Measurements from ENCODE around the gene HECTD4.
"Not testable (repeated sequence)": the region's sequence is repeated elsewhere in the genome, so short reads cannot be mapped to it uniquely, and the experiment has no call there.

HECTD4 gene

DNA sequence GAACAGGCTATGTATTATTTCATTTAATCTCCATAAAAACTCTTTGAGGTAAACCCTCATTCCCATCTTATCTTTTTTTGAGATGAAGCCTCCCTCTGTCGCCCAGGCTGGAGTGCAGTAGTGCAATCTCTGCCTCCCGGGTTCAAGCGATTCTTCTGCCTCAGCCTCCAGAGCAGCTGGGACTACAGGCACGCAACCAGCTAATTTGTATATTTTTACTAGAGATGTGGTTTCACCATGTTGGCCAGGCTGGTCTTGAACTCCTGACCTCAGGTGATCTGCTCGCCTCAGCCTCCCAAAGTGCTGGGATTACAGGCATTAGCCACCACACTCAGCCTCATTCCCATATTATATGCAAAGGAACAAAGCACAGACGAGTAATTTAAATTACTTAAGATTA, 25.5 kb upstream of the HECTD4 start:
- DNase-seq (ENCODE audit: low spot score): not testable (repeated sequence)

DNA sequence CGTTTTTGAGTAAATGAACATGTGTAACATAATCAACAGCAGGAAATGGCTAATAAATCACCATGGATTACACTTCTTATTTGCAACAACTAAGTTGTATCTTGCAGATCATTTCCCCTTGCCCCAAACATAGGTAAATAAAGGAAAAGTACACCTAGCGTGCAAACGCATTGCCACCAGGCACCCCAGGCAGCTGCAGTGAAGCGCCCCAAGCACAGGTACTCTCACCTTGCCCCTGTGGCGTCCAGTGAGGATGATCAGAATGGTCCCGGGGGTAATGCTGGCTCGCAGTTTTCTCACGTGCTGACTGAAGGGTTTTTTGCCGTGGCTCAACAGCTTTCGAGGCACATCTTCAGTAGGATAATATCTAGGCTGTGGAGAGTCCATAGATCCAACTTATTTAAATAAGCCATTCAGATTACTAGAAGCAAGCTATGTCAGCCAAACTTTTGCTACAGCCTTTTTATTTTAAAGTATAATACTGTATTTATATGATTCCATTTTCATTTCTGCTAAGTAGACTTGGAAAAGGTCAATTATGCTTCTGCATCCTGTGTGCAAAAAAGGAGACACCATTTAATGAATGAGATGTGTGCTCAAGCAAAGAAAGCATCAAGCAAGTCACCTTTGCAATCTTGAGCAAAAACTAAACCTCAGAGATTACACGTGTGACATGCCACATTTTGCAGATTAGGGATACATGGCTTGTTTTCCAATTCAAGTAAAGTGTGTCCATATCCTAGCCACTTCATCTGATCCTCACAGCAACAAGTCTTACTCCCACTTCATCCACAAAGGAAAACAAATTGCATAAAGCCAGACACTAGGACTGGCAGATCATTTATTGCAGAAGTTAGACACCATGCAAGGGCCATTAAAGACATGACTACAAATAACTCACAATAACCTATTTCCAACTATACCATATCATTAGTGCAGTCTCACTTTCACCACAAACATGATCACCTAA, 24.6 kb upstream of the HECTD4 start:
- DNase-seq (ENCODE audit: low spot score): no peak

DNA sequence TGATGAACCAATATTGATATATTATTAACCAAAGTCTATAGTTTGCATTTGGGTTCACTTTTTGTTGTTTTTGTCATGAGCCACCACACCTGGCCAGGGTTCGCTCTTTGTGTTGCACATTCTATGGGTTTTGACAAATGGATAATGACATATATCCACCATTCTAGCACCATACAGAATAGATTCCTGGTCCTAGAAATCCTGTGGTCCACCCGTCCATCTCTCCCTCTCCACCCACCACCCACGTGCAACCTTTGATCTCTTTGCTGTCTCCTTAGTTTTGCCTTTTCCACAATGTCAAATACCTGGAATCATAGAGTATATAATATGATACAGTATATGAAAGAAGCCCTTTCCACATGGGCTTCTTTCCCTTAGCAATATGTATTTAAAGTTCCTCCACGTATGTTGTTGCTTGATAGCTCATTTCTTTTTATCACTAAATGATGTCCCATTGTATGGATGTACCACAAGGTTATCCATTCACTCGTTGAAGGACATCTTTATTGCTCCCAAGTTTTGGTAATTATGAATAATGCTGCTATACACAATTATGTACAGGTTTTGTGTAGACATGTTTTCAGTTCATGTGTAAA, 19.8 kb upstream of the HECTD4 start:
- no peak for DNase-seq (ENCODE audit: low spot score)

DNA sequence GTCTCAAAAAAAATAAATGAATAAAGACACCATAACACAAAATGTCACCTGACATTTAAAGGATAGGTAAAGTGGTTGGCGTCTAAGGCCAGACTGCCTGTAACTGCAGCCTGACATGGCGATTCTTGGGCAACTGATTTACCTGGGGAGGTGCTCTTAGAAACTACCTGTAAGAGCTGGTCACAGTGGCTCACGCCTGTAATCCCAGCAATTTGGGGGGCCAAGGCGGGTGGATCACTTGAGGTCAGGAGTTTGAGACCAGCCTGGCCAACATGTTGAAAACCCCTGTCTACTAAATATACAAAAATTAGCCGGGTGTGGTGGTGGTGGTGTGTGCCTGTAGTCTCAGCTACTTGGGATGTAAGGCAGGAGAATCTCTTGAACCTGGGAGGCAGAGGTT, 18.8 kb upstream of the HECTD4 start:
- no peak for DNase-seq (ENCODE audit: low spot score)

DNA sequence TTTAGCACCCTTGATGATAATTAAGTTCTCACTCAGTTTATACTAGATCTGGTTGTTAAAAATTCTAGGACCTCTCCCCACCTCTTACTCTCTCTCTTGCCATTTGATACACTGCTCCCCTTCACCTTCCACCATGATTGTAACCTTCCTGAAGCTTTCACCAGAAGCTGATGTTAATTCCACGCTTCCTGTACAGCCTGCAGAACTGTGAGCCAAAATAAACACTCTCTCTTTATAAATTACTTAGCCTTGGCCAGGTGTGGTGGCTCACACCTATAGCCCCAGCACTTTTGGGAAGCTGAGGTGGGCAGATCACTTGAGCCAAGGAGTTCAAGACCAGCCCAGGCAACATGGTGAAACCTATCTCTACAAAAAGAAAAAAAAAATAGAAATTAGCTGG, 11.1 kb upstream of the HECTD4 start:
- no peak for DNase-seq (ENCODE audit: low spot score)

DNA sequence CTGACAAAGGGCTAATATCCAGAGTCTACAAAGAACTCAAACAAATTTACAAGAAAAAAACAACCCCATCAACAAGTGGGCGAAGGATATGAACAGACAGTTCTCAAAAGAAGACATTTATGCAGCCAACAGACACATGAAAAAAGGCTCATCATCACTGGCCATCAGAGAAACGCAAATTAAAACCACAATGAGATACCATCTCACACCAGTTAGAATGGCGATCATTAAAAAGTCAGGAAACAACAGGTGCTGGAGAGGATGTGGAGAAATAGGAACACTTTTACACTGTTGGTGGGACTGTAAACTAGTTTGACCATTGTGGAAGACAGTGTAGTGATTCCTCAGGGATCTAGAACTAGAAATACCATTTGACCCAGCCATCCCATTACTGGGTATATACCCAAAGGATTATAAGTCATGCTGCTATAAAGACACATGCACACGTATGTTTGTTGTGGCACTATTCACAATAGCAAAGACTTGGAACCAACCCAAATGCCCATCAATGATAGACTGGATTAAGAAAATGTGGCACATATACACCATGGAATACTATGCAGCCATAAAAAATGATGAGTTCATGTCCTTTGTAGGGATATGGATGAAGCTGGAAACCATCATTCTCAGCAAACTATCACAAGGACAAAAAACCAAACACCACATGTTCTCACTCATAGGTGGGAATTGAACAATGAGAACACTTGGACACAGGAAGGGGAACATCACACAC, 7.9 kb upstream of the HECTD4 start:
- DNase-seq (ENCODE audit: low spot score): not testable (repeated sequence)

DNA sequence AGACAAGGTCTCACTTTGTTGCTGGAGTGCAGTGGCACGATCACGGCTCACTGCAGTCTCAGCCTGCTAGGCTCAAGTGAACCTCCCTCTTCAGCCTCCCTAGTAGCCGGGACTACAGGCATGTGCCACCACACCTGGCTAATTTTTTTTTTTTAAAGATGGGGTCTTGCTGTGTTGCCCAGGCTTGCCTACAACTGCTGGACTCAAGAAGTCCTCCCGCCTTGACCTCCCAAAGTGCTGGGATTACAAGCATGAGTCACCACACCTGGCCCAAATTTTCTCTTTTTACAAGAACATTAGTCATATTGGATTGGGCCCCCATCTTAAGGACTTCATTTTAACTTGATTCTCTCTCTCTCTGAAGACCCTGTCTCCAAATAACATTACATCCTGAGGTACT, 7.0 kb upstream of the HECTD4 start:
- no peak for DNase-seq (ENCODE audit: low spot score)

DNA sequence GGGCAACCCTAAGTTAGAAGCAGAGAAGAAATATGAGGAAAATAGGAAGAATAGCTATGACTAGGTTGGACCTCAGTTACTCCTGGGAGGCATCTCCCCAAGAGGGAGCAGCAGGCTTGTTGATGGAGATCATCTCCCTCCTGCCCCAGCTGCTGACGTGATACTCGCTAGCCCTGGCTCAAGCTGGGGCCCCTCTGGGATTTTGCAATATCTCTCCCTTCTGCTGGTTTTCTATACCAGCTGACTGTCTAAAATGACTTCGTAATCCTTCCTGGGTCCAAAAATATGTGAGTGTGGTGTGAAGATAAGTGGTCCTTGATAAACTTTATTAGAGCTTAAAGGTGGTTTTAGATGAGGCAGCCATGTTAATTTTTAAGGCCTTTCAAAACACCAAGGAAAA, 4.5 kb upstream of the HECTD4 start:
- no peak for DNase-seq (ENCODE audit: low spot score)

DNA sequence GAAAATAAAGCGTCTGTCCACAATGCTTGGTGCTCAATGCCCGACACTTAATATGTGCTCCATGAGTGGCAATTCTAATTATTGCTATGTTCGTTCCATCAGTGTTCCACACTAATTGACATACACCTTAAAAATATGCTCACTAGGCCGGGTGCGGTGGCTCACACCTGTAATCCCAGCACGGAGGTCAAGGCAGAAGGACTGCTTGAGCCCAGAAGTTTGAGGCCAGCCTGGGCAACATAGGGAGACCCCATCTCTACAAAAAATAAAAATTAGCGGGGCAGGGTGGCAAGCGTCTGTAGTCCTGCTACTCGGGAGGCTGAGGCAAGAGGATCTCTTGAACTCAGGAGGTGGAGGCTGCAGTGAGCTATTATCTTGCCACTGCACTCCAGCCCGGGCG, 635 bp upstream of the HECTD4 start:
- no peak for DNase-seq (ENCODE audit: low spot score)

DNA sequence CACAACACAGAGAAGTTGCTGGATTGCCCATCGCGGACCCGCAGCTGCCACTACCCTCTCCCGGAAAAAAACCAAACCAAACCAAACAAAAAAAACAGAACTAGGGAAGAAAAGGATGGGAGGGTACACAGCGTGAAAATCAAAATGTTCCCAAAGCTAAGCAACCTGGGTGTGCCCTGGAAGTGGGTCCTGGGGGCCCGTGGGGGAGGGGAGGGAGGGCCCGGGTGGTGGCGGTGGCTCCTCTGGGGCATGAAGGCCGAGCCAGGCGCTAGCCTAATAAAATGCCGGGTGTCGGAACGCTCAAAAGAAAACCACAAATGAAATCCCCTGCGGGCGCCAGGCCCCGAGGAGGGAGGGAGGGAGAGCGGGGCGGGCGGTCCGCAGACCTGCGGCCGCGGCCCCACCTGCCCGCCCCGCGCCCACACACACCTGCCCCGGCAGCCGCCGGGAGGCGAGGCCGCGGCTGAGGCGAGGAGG, 787 bp downstream of the HECTD4 start:
- no peak for DNase-seq (ENCODE audit: low spot score)

DNA sequence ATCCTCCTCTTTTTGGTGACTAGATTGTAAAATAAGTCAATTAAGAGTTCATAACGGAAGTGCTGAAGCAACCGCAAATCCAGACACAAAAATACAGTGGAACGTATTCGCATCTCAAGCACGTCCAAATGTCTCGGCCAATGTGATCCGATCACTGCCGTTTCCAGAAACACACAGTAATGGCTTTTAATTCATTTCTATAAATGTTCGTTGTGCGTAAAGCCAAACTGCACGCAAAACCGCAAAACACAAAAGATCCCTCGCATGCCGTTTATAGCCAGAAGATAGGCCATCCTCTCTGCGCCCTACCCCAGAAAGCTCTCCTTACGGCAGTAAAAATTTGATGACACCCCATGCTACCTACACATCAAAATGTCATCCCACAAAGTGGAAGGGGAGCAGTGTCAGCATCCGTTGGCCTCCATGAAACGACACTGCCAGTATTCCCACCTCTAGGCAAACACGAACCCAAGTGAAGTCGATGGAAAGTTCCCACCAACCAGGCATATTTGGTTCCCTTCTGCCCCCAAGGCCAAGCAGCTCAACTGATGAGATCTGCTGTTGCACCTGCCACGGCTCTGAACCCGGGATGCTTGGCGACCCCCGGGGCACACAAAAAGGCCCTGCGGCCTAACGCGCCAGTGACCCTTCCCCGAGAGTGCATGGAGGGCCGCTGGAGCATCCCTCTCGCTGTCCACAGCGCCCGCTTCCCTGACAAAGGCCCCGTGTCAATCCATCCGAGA, 1.4 kb downstream of the HECTD4 start:
- DNase-seq (ENCODE audit: low spot score): peak; percentile 29

DNA sequence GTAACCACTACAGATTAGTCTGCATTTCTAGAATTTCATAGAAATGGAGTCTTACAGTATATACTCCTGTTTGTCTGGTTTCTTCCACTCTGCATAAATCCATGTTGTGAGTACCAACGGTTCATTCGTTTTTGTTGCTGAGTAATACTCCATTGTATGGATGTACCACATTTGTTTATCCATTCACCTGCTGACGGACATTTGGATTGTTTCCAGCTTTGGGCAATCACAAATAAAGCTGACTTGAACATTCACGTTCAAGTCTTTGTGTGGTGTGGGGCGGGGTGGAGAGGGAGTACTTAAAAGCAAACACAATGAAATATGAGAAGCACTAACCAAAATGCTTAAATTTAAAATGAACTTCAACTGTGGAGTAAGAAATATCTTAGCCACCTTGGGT, 7.1 kb downstream of the HECTD4 start:
- DNase-seq (ENCODE audit: low spot score): no peak

DNA sequence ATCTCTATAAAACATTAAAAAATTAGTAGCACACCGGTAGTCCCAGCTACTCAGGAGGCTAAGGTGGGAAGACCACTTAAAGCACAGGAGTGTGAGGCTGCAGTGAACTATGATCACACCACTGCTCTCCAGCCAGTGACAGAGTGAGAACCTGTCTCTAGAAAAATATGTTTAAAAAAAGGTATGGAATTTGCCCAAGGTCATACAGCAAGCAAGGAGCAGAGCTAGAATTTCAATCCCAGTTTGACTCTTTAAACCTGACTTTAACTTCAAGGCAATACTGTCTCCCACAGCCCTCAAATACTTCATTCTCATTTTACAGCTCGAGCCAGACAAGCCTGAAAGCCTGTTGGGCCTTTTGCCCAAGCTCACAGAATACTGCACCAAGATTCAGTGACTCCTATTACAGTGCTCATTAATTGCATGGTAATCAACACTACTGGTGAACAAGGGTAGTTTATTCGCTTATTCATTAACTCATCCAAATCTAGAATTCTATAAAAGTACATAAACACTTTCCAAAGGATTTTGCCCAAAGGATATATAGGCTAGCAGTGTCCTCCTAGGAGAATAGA, 8.0 kb downstream of the HECTD4 start:
- DNase-seq (ENCODE audit: low spot score): no peak

DNA sequence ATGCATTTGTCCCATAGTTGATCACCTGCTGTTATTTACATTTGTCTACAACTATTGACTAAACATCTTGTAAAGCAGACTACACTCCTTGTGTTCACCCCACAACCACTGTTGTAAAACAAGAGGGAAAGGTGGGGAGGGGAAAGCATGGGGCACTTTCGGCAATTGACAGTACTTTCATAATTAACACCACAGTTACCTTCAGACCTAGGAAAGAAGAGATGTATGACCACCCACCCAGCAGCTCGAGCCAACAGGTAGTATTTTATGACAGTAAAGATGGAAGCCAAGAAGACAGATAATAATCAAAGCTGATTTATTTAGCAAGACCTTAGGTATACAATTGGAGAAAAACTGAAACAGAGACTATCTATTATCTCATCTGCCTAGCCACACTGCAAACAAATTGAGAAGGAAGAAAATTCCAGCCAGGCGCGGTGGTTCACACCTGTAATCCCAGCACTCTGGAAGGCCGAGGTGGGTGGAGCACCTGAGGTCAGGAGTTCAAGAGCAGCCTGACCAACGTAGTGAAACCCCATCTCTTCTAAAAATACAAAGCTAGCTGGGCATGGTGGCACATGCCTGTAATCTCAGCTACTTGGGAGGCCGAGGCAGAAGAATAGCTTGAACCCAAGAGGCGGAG, 11.2 kb downstream of the HECTD4 start:
- DNase-seq (ENCODE audit: low spot score): no peak

DNA sequence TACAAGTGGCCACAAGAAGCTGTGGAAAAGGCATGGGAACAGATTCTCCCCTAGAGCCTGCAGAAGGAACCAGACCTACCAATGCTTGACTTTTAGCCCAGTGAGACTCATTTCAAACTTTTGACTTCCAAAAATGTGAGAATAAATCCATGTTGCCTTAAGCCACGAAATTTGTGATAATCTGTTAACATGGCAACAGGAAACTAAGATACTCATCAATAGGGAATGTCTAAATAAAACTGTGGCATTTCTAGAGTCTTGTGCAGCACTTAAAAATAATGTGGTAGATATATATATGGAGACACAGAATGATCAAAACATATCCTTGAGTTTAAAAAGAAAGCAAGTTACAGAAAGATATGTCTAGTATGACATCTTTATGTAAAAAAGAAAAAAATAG, 12.0 kb downstream of the HECTD4 start:
- DNase-seq (ENCODE audit: low spot score): no peak

DNA sequence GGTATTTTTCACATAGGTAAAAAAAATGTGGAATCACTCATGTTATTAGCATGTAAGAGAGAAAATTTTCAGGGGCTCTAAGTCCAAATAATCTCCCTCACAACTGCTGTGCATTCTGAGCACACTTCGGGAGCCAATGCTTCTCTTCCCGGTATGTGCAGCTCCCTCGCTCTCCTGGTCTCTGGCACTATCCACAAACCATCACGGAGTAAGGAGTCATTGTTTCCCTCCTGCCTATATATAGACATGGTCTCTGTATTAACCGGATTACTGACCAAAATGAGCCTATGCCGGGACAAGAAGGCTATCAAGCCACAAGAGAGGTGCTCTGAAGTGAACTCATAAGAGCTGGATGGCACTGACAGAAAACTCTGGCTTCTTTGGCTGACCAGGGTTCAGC, 13.4 kb downstream of the HECTD4 start:
- no peak for DNase-seq (ENCODE audit: low spot score)

DNA sequence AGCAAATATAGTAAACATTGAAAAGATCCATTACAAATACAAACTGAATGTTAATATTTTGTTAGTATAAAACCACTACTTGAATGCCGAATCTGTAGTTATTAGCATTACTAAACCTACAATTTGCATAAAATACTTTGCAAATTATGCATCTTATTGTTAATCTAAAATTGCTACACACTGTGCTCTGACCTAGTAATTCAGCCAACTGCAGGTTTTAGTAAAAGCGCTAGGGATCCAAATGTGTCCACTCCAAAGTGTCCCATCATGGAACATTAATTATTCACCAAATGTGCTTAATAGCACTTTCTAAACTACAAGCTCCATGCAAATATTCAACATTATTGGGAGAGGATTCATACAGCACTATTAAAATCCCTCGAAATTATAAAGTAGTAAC, 14.3 kb downstream of the HECTD4 start:
- DNase-seq (ENCODE audit: low spot score): no peak

DNA sequence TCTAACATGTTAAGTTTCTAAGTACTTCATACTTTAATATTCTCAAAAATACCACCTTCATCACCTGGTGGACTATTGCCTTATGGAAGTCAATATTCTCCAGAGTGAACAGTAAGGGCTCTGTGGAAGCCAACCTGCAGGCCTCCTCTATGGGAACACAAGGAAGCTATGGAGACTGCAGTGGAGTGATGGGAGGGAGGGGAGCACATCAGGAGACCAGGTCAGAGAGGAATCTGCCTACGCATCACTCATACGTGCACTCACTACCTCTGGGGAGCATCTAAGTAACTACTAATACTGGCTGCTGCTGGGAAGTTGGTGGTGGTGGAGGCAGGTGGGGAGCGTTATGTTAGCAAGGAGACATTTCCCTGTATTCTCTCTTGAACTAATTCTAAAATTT, 19.9 kb downstream of the HECTD4 start:
- DNase-seq (ENCODE audit: low spot score): no peak

DNA sequence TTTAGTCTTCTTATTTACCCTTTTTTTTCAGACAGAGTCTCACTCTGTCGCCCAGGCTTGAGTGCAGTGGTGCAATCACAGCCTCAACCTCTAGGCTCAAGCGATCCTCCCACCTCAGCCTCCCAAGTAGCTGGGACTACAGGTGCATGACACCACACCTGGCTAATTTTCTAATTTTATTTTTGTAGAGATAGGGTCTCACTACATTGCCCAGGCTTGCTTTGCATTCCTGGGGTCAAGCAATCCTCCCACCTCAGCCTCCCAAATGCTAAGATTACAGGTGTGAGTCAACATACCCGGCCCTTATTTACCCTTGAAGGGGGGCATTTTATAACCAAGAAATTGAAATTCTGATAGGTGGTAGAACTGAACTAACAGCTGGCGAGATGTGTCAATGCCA, 21.0 kb downstream of the HECTD4 start:
- DNase-seq (ENCODE audit: low spot score): no peak

DNA sequence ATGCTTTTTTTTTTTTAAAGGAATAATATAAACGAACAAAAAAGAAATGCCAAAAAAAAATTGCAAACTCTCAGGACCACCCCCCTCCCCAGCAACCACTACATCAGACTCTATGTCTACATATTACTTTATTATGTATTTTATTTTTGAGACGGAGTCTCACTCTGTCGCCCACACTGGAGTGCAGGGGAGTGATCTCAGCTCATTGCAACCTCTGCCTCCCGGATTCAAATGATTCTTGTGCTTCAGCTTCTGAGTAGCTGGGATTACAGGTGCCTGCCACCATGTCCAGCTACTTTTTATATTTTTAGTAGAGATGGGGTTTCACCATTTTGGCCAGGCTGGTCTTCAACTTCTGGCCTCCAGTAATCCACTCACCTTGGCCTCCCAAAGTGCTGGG, 22.9 kb downstream of the HECTD4 start:
- no peak for DNase-seq (ENCODE audit: low spot score)

DNA sequence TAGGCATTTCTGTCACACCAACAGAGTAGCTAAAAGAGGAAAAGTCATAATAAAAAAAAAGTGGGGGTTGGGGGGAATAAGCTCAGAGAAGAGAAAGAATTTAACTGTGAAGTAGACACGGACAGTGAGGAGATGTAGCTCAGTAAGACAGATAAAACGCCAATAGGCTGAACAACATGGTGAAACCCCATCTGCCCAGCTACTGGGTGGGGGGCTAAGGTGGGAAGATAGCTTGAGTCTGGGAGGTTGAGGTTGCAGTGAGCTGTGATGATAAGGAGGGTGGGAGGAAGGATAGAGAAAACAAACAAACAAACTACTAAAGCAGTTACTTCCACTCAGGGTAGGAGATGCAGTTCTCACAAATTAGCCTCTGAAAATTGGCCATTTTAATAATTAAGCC, 25.0 kb downstream of the HECTD4 start:
- DNase-seq (ENCODE audit: low spot score): no peak

Data from pons (tissue), 1 donor.